Parathyroid adenoma (tissue), 2 donors: ENCODE results near the gene ARL10.

Source experiments
- H2AFZ ChIP-seq: fragments of 300-600 bp; sonication (generic); one replicate; pipeline ENCODE4 v1.7.0; 2017; ENCODE audit warnings: antibody characterized with exemption, mild to moderate bottlenecking
- H3K27ac ChIP-seq: fragments of 300-600 bp; sonication (generic); one replicate; pipeline ENCODE4 v1.7.0; 2017
- H3K27me3 ChIP-seq: fragments of 300-600 bp; sonication (generic); one replicate; pipeline ENCODE4 v1.7.0; 2017; ENCODE audit warnings: low read length; ENCODE audit not compliant: control insufficient read depth, insufficient read depth
- H3K36me3 ChIP-seq: fragments of 300-600 bp; sonication (generic); one replicate; pipeline ENCODE4 v1.7.0; 2017; ENCODE audit warnings: low read length; ENCODE audit not compliant: control insufficient read depth, insufficient read depth
- H3K4me1 ChIP-seq: fragments of 300-600 bp; sonication (generic); one replicate; pipeline ENCODE4 v1.7.0; 2017; ENCODE audit warnings: control low read depth
- H3K4me2 ChIP-seq: fragments of 300-600 bp; sonication (generic); one replicate; pipeline ENCODE4 v1.7.0; 2017; ENCODE audit warnings: low read length
- H3K4me3 ChIP-seq: fragments of 300-600 bp; sonication (generic); one replicate; pipeline ENCODE4 v1.7.0; 2017; ENCODE audit warnings: low read depth, low read length
- H3K79me2 ChIP-seq: fragments of 300-600 bp; sonication (generic); one replicate; pipeline ENCODE4 v1.7.0; 2017; ENCODE audit warnings: control low read depth
- H3K9ac ChIP-seq: fragments of 300-600 bp; sonication (generic); one replicate; pipeline ENCODE4 v1.7.0; 2017; ENCODE audit warnings: mild to moderate bottlenecking
- H3K9me3 ChIP-seq: fragments of 300-600 bp; sonication (generic); one replicate; pipeline ENCODE4 v1.7.0; 2017; ENCODE audit warnings: low read length; ENCODE audit not compliant: control insufficient read depth
- TF ChIP-seq, protein P1 (sequence below): fragments of 300-600 bp; sonication (generic); IDR thresholded peaks from one replicate; pipeline ENCODE4 v1.7.0; 2017; ENCODE audit warnings: antibody characterized with exemption, mild to moderate bottlenecking
- donor health status: primary hyperparathyroidism.

ARL10 gene

DNA sequence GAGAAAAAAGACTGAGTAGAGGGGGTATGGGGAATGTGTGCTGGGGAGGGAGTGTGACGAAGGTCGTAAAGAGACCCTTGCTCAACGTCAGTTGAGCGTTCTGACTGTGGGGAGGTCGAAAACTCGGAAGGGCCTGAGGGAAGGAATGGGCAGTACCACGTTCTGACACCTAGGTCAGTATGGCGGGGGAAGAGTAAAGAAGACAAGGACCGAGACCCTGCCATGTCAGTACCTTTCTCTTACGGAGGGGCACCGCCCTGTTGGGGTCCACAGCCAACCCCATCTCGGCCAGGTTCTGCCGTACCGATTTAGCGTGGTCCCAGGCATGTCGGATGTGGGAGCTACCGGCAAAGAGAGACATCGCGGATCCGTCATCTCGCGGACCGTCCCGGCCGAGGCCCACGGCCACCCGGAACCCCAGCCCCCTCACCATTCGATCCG lies 22.7 kb downstream of the ARL10 start:
- Histone ChIP-seq H2AFZ (peak overlapping the region; percentile 99), H3K27ac (peak overlapping the region; percentile 100), H3K79me2 (peaks cover 19% of the 10 kb centered on the region), H3K9ac (peak overlapping the region; percentile 93), H3K9me3 (no peaks in the 10 kb centered on the region), H3K4me3 (peak overlapping the region; percentile 85), H3K36me3 (no peaks in the 10 kb centered on the region), H3K27me3 (no peaks in the 10 kb centered on the region), H3K4me1 (peaks cover 15% of the 10 kb centered on the region), H3K4me2 (peak overlapping the region; percentile 96)
- TF ChIP-seq, protein P1, sequence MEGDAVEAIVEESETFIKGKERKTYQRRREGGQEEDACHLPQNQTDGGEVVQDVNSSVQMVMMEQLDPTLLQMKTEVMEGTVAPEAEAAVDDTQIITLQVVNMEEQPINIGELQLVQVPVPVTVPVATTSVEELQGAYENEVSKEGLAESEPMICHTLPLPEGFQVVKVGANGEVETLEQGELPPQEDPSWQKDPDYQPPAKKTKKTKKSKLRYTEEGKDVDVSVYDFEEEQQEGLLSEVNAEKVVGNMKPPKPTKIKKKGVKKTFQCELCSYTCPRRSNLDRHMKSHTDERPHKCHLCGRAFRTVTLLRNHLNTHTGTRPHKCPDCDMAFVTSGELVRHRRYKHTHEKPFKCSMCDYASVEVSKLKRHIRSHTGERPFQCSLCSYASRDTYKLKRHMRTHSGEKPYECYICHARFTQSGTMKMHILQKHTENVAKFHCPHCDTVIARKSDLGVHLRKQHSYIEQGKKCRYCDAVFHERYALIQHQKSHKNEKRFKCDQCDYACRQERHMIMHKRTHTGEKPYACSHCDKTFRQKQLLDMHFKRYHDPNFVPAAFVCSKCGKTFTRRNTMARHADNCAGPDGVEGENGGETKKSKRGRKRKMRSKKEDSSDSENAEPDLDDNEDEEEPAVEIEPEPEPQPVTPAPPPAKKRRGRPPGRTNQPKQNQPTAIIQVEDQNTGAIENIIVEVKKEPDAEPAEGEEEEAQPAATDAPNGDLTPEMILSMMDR, result no peak

DNA sequence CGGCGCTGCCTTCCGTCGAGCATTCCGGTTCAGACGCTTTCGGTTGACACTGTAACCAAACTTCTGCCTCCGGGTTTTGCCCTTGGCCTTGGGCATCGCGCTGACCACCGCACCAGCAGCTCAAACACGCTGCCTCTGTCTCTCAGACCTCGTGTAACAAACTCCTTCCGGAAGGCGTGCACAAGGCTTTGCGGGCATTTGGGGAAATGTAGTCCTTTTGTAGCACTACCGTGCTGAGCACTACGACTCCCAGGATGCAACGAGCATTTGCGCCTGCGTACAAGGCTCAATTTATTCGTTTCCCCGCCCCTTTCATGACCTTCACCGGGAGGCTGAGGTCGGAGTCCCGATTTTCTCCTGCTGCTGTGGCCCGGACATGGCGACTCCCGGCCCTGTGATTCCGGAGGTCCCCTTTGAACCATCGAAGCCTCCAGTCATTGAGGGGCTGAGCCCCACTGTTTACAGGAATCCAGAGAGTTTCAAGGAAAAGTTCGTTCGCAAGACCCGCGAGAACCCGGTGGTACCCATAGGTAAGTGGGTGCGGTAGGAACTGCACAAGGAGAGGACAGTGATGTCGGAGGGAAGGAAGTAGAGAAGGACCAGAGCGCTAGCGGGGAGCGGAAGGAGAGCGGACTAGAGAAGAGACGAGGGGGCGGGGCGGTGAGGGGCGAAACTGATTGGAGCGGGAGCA lies 23.3 kb downstream of the ARL10 start, which contains the start of the genes HIGD2A and NOP16:
HIGD2A (plus strand) TSS at position 308 of the 691 bp plus-strand sequence; CDS start at position 377, 69 bp downstream.
NOP16 (minus strand) TSS at position 155 of the 691 bp plus-strand sequence; CDS start at position 96, 59 bp downstream.
- Histone ChIP-seq H3K36me3 (no peaks in the 10 kb centered on the region), H2AFZ (peak within 1 kb of the TSS; percentile 99), H3K27me3 (no peaks in the 10 kb centered on the region), H3K4me3 (peak within 1 kb of the TSS; percentile 85), H3K4me1 (peaks cover 15% of the 10 kb centered on the region), H3K4me2 (peak within 1 kb of the TSS; percentile 96), H3K9ac (peak within 1 kb of the TSS; percentile 93), H3K27ac (peak within 1 kb of the TSS; percentile 100), H3K79me2 (peaks cover 24% of the 10 kb centered on the region), H3K9me3 (no peaks in the 10 kb centered on the region)
- TF ChIP-seq, protein P1, result peak; percentile 17

DNA sequence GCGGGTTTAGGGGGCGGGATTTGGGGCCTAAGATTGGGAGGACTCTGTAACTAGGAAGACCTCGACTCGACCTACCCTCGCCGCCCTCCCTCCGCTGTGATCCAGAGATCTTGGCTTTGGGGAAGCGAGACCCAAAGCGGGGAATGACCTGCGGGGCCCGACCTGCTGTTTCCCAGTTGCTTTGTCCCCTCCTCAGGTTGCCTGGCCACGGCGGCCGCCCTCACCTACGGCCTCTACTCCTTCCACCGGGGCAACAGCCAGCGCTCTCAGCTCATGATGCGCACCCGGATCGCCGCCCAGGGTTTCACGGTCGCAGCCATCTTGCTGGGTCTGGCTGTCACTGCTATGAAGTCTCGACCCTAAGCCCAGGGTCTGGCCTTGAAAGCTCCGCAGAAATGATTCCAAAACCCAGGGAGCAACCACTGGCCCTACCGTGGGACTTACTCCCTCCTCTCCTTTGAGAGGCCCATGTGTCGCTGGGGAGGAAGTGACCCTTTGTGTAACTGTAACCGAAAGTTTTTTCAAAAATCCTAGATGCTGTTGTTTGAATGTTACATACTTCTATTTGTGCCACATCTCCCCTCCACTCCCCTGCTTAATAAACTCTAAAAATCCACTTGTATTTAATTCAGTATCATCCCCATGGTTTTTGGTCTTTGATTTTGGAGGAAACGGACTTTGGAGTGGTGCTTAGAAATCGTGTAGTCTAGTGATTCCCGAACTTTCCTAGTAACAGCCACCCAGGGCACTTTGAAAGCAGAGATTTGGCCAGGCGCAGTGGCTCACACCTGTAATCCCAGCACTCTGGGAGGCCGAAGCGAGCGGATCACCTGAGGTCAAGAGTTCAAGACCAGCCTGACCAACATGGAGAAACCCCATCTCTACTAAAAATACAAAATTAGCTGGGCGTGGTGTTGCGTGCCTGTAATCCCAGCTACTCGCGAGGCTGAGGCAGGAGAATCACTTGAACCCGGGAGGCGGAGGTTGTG lies 24.1 kb downstream of the ARL10 start:
- Histone ChIP-seq H3K27ac (peak overlapping the region; percentile 100), H3K4me2 (peak overlapping the region; percentile 73), H3K36me3 (no peaks in the 10 kb centered on the region), H3K9ac (peak overlapping the region; percentile 82), H3K4me3 (peak overlapping the region; percentile 85), H3K79me2 (peaks cover 29% of the 10 kb centered on the region), H3K4me1 (peaks cover 15% of the 10 kb centered on the region), H3K9me3 (no peaks in the 10 kb centered on the region), H3K27me3 (no peaks in the 10 kb centered on the region), H2AFZ (peak overlapping the region; percentile 99)
- TF ChIP-seq, protein P1, result no peak

DNA sequence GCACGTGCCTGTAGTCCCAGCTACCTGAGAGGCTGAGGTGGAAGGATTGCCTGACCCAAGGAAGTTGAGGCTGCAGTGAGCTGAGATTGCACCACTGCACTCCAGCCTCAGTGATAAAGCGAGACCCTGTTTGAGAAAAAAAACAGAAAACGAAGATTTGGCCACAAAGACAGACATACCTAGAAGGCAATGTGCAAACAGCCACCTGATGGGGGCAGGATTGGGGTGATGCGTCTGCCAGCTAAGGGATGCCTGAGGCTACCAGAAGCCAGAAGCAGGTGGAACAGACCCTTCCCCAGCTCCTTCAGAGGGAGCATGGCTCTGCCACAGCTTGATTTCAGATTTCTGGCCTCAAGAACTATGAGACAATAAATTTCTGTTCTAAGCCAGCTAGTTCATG lies 26.2 kb downstream of the ARL10 start:
- no peak overlapping the region for H2AFZ ChIP-seq
- H3K9ac ChIP-seq, result no peak overlapping the region
- peak overlapping the region; percentile 9 for H3K27ac ChIP-seq
- H3K36me3 ChIP-seq, result no peaks in the 10 kb centered on the region
- H3K4me3 ChIP-seq, result no peak overlapping the region
- H3K79me2 ChIP-seq, result peaks cover 29% of the 10 kb centered on the region
- no peaks in the 10 kb centered on the region for H3K9me3 ChIP-seq
- no peak overlapping the region for H3K4me2 ChIP-seq
- peaks cover 30% of the 10 kb centered on the region for H3K4me1 ChIP-seq
- TF ChIP-seq, protein P1, result no peak
- H3K27me3 ChIP-seq, result no peaks in the 10 kb centered on the region
